Activated naive CD4-positive, alpha-beta T cell treated with anti-CD3 and anti-CD28 coated beads, Interleukin-2, amount 50 U/mL, for 24 hours (primary cell): ENCODE data around the gene CCR2.
"Not testable (repeated sequence)": the region's sequence is repeated elsewhere in the genome, so short reads cannot be mapped to it uniquely, and the experiment has no call there.

Experiments used
- H3K27ac Mint-ChIP-seq: one replicate; pipeline ENCODE4 v1.8.0; 2021; ENCODE audit warnings: mild to moderate bottlenecking, mixed read lengths
- H3K27me3 Mint-ChIP-seq: one replicate; pipeline ENCODE4 v1.8.0; 2021; ENCODE audit warnings: mixed read lengths
- H3K36me3 Mint-ChIP-seq: one replicate; pipeline ENCODE4 v1.8.0; 2021; ENCODE audit warnings: mixed read lengths
- H3K4me1 Mint-ChIP-seq: one replicate; pipeline ENCODE4 v1.8.0; 2021; ENCODE audit warnings: mixed read lengths
- H3K4me3 Mint-ChIP-seq: one replicate; pipeline ENCODE4 v1.8.0; 2021; ENCODE audit warnings: mild to moderate bottlenecking, mixed read lengths
- H3K9me3 Mint-ChIP-seq: one replicate; pipeline ENCODE4 v1.8.0; 2021; ENCODE audit warnings: mixed read lengths

CCR2 gene

DNA sequence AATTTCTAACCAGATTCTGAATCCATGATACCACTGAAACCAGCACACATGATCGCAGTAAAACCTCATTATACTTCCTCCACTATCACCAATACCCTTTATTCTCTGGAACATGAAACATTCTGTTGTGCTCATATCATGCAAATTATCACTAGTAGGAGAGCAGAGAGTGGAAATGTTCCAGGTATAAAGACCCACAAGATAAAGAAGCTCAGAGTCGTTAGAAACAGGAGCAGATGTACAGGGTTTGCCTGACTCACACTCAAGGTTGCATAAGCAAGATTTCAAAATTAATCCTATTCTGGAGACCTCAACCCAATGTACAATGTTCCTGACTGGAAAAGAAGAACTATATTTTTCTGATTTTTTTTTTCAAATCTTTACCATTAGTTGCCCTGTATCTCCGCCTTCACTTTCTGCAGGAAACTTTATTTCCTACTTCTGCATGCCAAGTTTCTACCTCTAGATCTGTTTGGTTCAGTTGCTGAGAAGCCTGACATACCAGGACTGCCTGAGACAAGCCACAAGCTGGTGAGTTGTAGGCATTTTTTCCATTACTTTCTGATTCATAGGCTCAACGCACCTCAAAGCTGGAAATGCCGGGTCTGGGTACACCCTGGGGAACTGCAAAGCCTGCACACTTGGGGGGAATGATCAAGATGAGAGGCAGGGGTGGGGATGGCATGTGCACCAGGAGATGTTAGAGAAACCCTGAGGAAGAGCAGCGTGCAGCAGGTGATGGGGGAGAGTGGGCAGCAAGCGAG is at the start of gene CCR2:
Gene CCR2 (plus strand): TSS at position 465 of the 764 bp plus-strand sequence. CDS start 3,417 bp downstream, outside the sequence.
- no peaks in the 10 kb centered on the region for H3K9me3 Mint-ChIP-seq
- peaks cover 39% of the 10 kb centered on the region for H3K4me1 Mint-ChIP-seq
- peak within 1 kb of the TSS; percentile 23 for H3K4me3 Mint-ChIP-seq
- peaks cover 5% of the 10 kb centered on the region for H3K27me3 Mint-ChIP-seq
- H3K36me3 Mint-ChIP-seq = peaks cover 2% of the 10 kb centered on the region
- H3K27ac Mint-ChIP-seq = peak within 1 kb of the TSS; percentile 46

DNA sequence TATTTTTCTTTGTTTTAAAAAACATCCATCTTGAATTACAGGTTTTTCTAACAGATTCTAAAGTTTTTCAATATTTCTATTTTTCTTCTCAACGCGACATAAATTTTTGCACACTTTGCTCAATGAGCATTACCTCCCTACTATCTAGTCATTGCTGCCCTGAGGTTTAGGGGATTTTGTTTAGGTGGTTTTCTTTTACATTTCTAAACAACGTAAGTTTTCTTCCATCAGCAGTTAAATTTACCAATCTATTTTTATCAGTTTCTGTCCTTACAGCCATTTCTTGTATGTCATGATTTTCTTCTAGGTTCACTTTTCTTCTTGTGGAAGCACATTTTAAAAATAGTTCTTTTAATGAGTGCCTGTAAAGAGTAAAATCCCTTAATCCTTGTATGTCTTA is 49.2 kb upstream of the CCR2 start:
- no peak overlapping the region for H3K27ac Mint-ChIP-seq
- H3K36me3 Mint-ChIP-seq = no peaks in the 10 kb centered on the region
- H3K4me3 Mint-ChIP-seq = no peak overlapping the region
- peaks cover 2% of the 10 kb centered on the region for H3K27me3 Mint-ChIP-seq
- no peaks in the 10 kb centered on the region for H3K9me3 Mint-ChIP-seq
- H3K4me1 Mint-ChIP-seq = peaks cover 29% of the 10 kb centered on the region

DNA sequence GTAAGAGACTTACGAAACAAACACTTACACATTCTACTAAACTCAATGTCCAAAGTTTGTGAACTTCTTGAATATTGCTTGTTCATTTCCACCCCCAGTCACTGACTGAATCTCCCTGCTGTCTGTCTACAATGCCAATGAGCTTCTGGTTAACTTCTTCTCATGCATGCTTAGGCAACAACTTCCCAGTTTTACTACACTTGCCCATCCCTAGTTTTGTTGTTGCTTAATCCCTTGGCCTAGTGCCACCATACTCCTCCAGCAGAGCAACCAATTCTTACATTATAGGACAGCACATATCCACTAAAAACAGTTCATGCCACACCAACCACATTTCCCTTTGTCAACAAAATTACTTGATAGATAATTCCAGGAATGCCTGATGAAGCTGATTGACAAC is 40.9 kb upstream of the CCR2 start:
- Mint-ChIP-seq H3K4me3 (no peak overlapping the region), H3K9me3 (no peaks in the 10 kb centered on the region), H3K27me3 (peaks cover 2% of the 10 kb centered on the region), H3K27ac (no peak overlapping the region), H3K4me1 (no peaks in the 10 kb centered on the region), H3K36me3 (peaks cover 1% of the 10 kb centered on the region)

DNA sequence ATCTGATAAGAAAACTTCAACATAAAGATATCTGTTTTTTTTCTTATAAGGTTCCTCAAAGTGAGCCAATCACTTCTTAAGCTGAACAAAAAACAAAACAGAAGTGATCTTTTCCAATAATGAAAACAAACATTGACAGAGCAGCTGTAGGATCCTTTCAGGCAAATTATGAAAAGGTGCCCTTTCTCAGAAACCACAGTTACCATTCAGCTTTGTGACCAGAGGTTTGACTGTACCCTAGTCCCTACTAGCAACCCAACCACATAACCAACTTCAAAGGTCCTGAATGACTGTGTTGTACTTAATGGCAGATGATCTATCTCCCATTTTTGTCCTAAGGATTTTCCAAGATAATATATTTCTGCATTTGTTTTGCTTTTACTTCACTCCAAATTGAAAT is 39.4 kb upstream of the CCR2 start:
- H3K9me3 Mint-ChIP-seq = no peaks in the 10 kb centered on the region
- H3K27ac Mint-ChIP-seq = no peak overlapping the region
- H3K4me1 Mint-ChIP-seq = no peaks in the 10 kb centered on the region
- peaks cover 1% of the 10 kb centered on the region for H3K36me3 Mint-ChIP-seq
- no peak overlapping the region for H3K4me3 Mint-ChIP-seq
- H3K27me3 Mint-ChIP-seq = peaks cover 2% of the 10 kb centered on the region

DNA sequence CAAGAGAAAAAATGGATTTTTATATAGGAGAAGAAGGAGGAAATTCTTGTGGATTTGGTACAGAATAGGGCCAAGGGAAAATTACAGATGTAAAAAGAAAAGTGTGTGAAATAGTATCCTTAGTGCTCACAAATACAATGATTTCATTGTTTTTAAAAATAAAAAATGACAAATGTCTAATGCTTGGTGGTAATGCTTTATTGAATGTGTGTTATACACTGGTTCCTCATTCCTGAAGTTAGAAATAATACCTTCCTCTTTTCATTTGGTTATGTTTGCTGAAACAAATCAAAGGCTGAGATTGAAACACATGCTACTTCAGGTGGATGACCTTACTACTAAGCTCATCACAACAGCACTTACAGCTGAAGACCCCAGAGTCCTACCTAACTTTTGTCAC is 37.7 kb upstream of the CCR2 start:
- no peaks in the 10 kb centered on the region for H3K9me3 Mint-ChIP-seq
- H3K36me3 Mint-ChIP-seq = peaks cover 1% of the 10 kb centered on the region
- no peak overlapping the region for H3K4me3 Mint-ChIP-seq
- H3K27me3 Mint-ChIP-seq = peaks cover 2% of the 10 kb centered on the region
- peak overlapping the region; percentile 69 for H3K27ac Mint-ChIP-seq
- H3K4me1 Mint-ChIP-seq = no peaks in the 10 kb centered on the region

DNA sequence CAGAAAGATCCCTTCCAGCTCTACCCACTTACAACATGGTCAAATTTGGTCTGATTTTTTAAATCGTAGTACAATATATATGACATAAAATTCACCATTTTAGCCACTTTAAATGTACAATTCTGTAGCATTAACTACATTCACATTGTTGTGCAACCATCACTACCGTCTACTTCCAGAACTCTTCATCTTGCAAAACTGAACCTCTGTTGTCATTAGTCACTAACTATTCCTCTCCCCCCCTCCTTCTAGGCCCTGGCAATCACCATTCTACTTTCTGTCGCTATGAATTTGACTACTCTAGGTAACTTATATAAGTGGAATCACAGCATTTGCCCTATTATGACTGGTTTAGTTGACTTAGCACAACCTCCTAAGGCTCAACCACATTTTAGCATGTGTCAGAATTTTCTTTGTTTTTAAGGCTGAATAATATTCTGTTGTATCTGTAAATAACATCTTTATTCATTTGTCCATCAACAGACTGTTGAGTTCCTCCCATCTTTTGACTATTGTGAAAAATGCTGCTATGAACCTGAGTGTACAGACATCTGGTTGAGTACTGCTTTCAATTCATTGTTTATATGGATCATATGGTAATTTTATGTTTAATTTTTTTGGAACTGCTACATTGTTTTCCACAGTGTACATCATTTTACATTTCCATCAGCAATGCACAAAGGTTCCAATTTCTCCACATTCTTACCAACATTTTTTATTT is 35.5 kb upstream of the CCR2 start:
- Mint-ChIP-seq H3K9me3 (no peaks in the 10 kb centered on the region), H3K27me3 (peaks cover 5% of the 10 kb centered on the region), H3K36me3 (peaks cover 1% of the 10 kb centered on the region), H3K27ac (no peak overlapping the region), H3K4me3 (no peak overlapping the region), H3K4me1 (no peaks in the 10 kb centered on the region)

DNA sequence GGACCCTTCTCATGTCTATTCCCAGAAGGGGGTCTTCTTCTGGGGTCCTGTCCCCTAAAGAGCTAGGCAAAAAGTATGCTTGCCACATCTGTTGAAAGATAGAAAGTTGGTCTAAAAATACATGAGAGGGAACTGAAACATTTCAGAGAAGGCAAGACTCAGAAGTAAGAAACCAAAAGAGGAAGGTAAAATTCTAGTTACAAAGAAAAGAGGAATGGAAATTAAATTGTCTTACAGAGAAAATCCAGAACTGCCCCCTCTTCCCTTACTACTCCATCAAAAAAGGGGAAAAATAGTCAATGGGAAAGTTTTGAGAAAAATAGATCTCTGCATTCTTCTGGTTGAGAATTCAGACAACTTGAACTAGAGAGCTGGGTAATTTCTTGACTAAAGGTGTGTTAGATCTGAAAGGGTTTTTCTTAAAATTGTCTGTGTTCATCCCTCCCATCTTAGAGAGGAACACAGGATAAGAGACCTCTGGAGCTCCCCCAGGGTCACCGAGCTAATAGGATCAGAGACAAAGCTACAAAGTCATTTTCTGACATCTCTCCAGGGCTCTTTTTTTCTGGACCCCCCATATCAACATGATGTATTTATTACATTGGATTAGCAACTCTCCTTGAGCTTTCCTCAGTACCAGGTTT is 32.3 kb upstream of the CCR2 start:
- H3K36me3 Mint-ChIP-seq = no peaks in the 10 kb centered on the region
- no peaks in the 10 kb centered on the region for H3K4me1 Mint-ChIP-seq
- no peak overlapping the region for H3K4me3 Mint-ChIP-seq
- peaks cover 3% of the 10 kb centered on the region for H3K27me3 Mint-ChIP-seq
- H3K27ac Mint-ChIP-seq = no peak overlapping the region
- no peaks in the 10 kb centered on the region for H3K9me3 Mint-ChIP-seq

DNA sequence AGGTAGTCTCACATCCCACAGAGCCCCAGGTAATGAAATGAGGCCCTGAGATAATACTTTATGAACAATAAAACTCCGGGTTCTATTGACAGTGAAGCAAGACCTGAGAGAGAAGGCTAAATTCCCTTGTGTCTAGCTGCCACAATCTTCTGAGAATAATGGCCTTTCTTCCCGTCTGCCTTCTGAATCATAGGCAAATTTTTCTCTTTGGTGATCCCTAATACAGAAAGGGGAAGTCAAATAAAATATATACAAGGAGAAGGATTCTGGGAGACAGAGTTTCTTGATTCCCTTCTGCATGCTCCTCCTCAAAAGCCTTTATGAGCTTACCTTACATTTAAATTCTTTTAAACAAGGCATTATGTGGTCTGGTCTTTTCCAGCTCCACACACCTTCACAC is 29.9 kb upstream of the CCR2 start:
- Mint-ChIP-seq H3K4me3 (no peak overlapping the region), H3K4me1 (no peaks in the 10 kb centered on the region), H3K36me3 (no peaks in the 10 kb centered on the region), H3K27ac (no peak overlapping the region), H3K9me3 (no peaks in the 10 kb centered on the region), H3K27me3 (peaks cover 3% of the 10 kb centered on the region)

DNA sequence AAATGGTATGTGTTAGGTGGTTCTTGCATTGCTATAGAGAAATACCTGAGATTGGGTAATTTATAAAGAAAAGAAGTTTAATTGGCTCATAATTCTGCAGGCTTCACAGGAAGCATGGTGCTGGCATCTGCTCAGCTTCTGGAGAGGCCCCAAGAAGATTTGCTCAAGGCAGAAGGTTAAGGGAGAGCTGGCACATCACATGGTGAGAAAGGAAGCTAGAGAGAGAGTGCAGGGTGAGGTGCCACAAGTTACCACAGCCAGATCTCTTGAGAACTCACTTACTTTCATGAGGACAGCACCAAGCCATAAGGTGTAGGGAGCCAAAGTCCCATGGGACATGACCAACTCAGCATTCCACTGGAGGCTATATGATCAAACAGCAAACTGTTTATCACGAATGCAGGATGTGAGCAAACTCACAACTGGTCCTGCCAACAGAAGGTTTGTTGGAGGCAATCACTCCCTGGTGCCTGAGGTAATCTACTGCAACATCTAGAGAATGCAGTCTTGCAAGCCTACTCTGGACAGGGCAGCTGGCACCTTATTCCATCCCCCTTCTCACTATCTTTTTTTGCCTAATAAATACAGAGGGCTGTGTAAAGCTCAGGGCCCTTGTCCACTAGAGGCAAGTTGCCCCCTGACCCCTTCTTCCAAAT is 28.1 kb upstream of the CCR2 start:
- Mint-ChIP-seq H3K36me3 (no peaks in the 10 kb centered on the region), H3K27me3 (peaks cover 3% of the 10 kb centered on the region), H3K4me1 (no peaks in the 10 kb centered on the region), H3K4me3 (no peak overlapping the region), H3K27ac (no peak overlapping the region), H3K9me3 (no peaks in the 10 kb centered on the region)

DNA sequence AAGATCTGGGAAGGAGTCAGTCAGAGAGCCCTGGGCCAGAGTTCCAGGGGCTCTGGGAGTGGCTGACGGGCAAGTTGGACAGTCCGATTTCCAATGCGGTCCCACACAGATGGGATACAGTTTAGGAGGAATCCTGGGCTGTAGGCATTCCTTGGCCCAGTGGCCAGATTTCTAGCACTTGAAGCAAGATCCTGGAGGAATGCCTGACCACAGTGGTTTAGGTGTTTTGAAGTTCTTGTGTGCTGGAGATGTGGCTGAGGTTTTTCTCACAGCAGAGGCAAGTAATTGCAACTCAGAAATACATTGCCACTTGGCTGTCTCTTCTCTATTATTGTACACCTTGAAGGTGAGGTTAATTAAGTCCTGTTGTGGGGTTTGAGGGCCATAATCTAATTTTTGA is 23.2 kb upstream of the CCR2 start:
- H3K27ac Mint-ChIP-seq, H3K4me1 Mint-ChIP-seq, H3K36me3 Mint-ChIP-seq, H3K4me3 Mint-ChIP-seq, H3K27me3 Mint-ChIP-seq, H3K9me3 Mint-ChIP-seq: not testable (repeated sequence)

DNA sequence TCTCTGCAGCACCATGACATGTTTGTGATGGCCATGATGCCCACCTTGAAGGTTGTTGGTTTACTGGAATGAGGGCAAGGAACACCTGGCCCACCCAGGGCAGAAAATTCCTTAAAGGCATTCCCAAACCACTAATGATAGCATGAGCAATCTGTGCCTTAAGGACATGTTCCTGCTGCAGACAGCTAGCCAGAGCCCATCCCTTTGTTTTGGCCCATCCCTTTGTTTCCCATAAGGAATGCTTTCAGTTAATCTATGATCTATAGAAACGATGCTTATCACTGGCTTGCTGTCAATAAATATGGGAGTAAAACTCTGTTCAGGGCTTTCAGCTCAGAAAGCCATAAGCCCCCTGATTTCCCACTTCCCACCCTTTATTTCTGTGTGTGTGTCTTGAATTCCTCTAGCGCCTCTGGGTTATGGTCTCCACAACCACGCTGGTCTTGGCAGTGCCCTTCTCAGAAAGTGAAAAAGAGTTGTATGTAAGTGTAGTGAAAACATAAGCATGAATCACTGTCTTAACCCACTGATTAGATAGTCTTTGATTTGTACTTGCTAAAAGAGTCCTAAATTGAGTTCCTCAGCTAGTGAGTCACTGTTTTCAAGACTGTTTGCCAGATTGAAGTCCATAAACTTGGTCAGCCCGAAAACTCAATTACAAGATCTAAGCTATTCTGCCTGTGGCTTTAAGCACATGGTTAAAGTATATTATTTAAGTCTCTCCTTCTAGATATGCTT is 19.0 kb upstream of the CCR2 start:
- Mint-ChIP-seq H3K4me1 (no peaks in the 10 kb centered on the region), H3K27ac (no peak overlapping the region), H3K9me3 (peaks cover 15% of the 10 kb centered on the region), H3K4me3 (no peak overlapping the region), H3K36me3 (peaks cover 8% of the 10 kb centered on the region), H3K27me3 (peaks cover 2% of the 10 kb centered on the region)

DNA sequence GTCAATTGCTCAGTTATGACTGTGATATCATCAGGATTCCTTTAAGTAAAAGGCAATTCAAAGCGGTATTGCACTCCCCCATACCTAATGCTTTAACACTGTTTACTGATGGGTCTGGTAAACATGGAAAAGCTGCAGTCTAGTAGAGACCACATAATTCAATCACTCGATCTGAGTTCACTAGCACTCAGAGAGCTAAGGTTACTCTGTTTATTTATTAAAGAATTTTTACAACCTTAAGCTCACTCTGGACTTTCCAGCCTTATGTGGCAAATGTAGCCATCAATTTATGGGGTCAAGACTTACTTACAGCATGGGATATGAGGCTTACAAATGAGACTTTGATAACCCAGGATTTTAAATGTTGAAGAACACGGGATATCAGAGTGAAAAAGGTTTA is 18.4 kb upstream of the CCR2 start:
- H3K27me3 Mint-ChIP-seq = peaks cover 2% of the 10 kb centered on the region
- no peak overlapping the region for H3K4me3 Mint-ChIP-seq
- peaks cover 22% of the 10 kb centered on the region for H3K9me3 Mint-ChIP-seq
- H3K4me1 Mint-ChIP-seq = no peaks in the 10 kb centered on the region
- peaks cover 9% of the 10 kb centered on the region for H3K36me3 Mint-ChIP-seq
- H3K27ac Mint-ChIP-seq = no peak overlapping the region

DNA sequence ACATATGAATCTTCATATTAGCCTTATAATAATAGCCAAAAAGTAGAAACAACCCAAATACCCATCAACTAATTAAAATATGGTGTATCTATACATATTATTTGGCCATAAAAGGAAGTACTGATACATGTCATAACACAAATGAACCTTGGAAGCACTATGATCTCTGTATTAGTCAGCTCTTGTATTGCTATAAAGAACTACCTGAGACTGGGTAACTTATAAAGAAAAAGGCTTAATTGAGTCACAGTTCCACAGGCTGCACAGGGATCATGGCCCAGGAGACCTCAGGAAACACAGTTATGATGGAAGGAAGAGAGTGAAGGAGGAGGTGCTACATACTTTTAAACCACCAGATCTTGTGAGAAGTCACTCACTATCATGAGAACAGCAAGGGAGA is 16.0 kb upstream of the CCR2 start:
- peaks cover 9% of the 10 kb centered on the region for H3K36me3 Mint-ChIP-seq
- H3K4me3 Mint-ChIP-seq = no peak overlapping the region
- H3K27ac Mint-ChIP-seq = no peak overlapping the region
- peaks cover 22% of the 10 kb centered on the region for H3K9me3 Mint-ChIP-seq
- H3K27me3 Mint-ChIP-seq = peaks cover 2% of the 10 kb centered on the region
- H3K4me1 Mint-ChIP-seq = no peaks in the 10 kb centered on the region

DNA sequence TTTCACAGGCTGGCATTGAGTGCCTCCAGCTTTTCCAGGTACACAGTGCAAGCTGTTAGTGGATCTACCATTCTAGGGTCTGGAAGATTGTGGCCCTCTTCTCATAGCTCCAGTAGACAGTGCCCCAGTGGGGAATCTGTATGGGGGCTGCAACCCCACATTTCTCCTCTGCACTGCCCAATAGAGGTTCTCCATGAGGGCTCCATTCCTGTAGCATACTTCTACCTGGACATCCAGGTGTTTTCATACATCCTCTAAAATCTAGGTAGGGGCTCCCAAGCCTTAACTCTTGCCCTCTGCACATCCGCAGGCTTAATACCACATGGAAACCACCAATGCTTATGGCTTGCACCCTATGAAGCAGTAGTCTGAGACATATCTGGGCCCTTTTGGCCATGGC is 15.1 kb upstream of the CCR2 start:
- Mint-ChIP-seq H3K9me3 (peaks cover 22% of the 10 kb centered on the region), H3K27me3 (peaks cover 2% of the 10 kb centered on the region), H3K4me1 (no peaks in the 10 kb centered on the region), H3K27ac (no peak overlapping the region), H3K36me3 (peaks cover 9% of the 10 kb centered on the region), H3K4me3 (no peak overlapping the region)

DNA sequence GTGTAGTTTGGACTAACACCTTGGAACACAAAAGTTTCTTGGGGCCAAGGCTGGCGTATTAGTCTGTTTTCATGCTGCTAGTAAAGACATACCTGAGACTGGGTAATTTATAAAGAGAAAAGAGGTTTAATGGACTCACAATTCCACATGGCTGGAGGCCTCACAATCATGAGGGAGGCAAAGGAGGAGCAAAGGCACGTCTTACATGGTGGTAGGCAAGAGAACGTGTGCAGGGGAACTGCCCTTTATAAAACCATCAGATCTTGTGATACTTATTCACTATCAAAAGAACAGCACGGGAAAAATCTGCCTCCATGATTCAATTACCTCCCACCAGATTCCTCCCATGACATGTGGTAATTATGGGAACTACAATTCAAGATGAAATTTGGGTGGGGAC is 9.4 kb upstream of the CCR2 start:
- H3K4me3 Mint-ChIP-seq = no peak overlapping the region
- H3K4me1 Mint-ChIP-seq = peaks cover 11% of the 10 kb centered on the region
- H3K27me3 Mint-ChIP-seq = no peaks in the 10 kb centered on the region
- peaks cover 5% of the 10 kb centered on the region for H3K36me3 Mint-ChIP-seq
- peaks cover 10% of the 10 kb centered on the region for H3K9me3 Mint-ChIP-seq
- H3K27ac Mint-ChIP-seq = no peak overlapping the region
